Stimulated activated CD4-positive, alpha-beta T cell treated with anti-CD3 and anti-CD28 coated beads, Interleukin-1b, Interleukin-23, amount 100 ng/mL, for 24 hours (primary cell): Measurements from ENCODE around the gene MIP.
"Not testable (repeated sequence)": the region's sequence is repeated elsewhere in the genome, so short reads cannot be mapped to it uniquely, and the experiment has no call there.

Source experiments
- DNase-seq, 4 experiments: peaks; one replicate each; pipeline ENCODE4 v3.0.0-alpha.2; 2020; ENCODE audit warnings: low read depth in 4 of 4, low spot score in 1 of 4

Gene MIP

GRCh38 chr12:56468216-56469006 is 14.0 kb upstream of the MIP start, which contains the start of gene SPRYD4:
Gene SPRYD4, plus strand, starts transcription at chr12:56468578. Its CDS starts 14 bp downstream, at chr12:56468592.
- DNase-seq, result peak; percentile 81 to 90 (median 86)

- no peak for DNase-seq
Measured at GRCh38 chr12:56462565-56462964, 8.1 kb upstream of the MIP start.

GRCh38 chr12:56461235-56462159 is 7.0 kb upstream of the MIP start:
- no peak for DNase-seq

- DNase-seq, result no peak
Measured at GRCh38 chr12:56457817-56458216, 3.4 kb upstream of the MIP start.

GRCh38 chr12:56451147-56451546 is 3.3 kb downstream of the MIP start:
- DNase-seq, result no peak

- no peak for DNase-seq
Measured at GRCh38 chr12:56450241-56450640, 4.2 kb downstream of the MIP start.

GRCh38 chr12:56449622-56449984 is 4.9 kb downstream of the MIP start:
- DNase-seq, result no peak

- peak; percentile 58 to 79 (median 68) for DNase-seq
Measured at GRCh38 chr12:56448860-56449621, 5.4 kb downstream of the MIP start, which contains the start of gene TIMELESS. Gene TIMELESS, minus strand, starts transcription at chr12:56449426. Its CDS starts 15,256 bp downstream, at chr12:56434170.

GRCh38 chr12:56443208-56443607 is 11.2 kb downstream of the MIP start:
- not testable (repeated sequence) for DNase-seq

GRCh38 chr12:56437430-56438176 is 16.9 kb downstream of the MIP start:
- no peak for DNase-seq

GRCh38 chr12:56434828-56435227 is 19.6 kb downstream of the MIP start:
- no peak for DNase-seq

- DNase-seq, result no peak
Measured at GRCh38 chr12:56431850-56432249, 22.6 kb downstream of the MIP start.

GRCh38 chr12:56431288-56431687 is 23.2 kb downstream of the MIP start:
- DNase-seq, result no peak

- no peak for DNase-seq
Measured at GRCh38 chr12:56425940-56426438, 28.5 kb downstream of the MIP start.

- no peak for DNase-seq
Measured at GRCh38 chr12:56425193-56425592, 29.3 kb downstream of the MIP start.

- no peak for DNase-seq
Measured at GRCh38 chr12:56420411-56420810, 34.0 kb downstream of the MIP start.

- no peak for DNase-seq
Measured at GRCh38 chr12:56417739-56418138, 36.7 kb downstream of the MIP start.

- no peak for DNase-seq
Measured at GRCh38 chr12:56414401-56414800, 40.1 kb downstream of the MIP start.

GRCh38 chr12:56413392-56413791 is 41.1 kb downstream of the MIP start:
- DNase-seq, result no peak
